HG03469 (cell line): Measurements from ENCODE around the gene EIF4G1.
A peak's percentile ranks its signal among the peaks of the same experiment; 100 is the strongest.
"Not testable (repeated sequence)": the region's sequence is repeated elsewhere in the genome, so short reads cannot be mapped to it uniquely, and the experiment has no call there.

Experiments used
- ATAC-seq: cut with Tn5 transposase; IDR thresholded peaks from one replicate; pipeline ENCODE4 v1.9.1; 2021; ENCODE audit warnings: mild to moderate bottlenecking, moderate library complexity, moderate number of reproducible peaks; ENCODE audit not compliant: unreplicated experiment

The EIF4G1 gene

GRCh38 chr3:184314363-184314699, at the start of gene EIF4G1:
Gene EIF4G1 (plus strand): TSS chr3:184314606. CDS start chr3:184315797, 1,191 bp downstream.
- ATAC-seq = peak; percentile 82

DNA sequence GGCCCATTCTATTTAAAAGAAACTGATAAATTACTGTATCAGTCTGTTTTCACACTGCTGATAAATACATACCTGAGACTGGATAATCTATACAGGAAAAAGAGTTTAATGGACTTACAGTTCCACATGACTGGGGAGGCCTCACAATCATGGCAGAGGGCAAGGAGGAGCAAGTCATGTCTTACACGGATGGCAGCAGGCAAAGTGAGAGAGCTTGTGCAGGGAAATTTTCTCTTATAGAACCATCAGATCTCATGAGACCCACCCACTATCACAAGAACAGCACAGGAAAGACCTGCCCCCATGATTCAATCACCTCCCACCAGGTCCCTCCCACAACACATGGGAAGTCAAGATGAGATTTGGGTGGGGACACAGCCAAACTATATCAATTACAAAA, 47.2 kb upstream of the EIF4G1 start:
- not testable (repeated sequence) for ATAC-seq

GRCh38 chr3:184272269-184272668, 42.1 kb upstream of the EIF4G1 start:
- ATAC-seq = no peak

- no peak for ATAC-seq
Observed at GRCh38 chr3:184275381-184275701, 39.1 kb upstream of the EIF4G1 start.

DNA sequence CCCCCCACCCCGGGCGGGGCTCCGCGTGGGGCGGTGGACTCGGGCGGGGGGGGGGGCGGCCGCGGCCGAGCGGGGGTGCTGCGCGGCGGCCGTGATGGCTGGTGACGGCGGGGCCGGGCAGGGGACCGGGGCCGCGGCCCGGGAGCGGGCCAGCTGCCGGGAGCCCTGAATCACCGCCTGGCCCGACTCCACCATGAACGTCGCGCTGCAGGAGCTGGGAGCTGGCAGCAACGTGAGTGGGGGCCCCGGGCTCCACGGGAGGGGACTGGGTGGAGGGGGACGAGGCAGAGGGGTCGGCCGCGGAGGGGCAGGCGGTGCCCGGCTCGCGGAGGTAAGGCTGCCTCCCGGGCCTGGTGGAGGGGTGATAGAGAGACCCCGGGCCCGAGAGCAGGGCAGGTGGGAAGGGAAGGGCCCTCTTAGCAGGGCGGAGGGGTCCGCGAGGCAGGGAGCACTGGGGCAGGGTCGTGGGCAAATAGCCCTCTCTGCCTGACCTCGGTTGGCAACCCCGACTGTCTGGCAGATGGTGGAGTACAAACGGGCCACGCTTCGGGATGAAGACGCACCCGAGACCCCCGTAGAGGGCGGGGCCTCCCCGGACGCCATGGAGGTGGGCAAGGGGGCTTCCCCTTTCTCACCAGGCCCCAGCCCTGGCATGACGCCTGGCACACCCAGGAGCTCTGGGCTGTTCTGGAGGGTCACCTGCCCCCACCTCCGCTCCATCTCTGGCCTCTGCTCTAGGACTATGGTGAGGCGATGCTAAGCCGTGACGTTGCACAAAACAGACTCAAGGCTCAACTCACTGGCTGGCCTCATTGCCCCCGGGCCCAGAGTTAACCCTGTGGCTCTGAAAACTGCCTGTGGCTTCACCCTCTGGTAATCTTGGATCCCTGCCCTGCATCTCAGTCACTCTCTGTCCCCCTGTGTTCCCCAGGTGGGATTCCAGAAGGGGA, 38.2 kb upstream of the EIF4G1 start, which contains the start of gene ECE2:
Gene ECE2, plus strand, starts transcription at position 62 of the 950 bp plus-strand sequence. Its CDS starts 132 bp downstream, at position 194.
- no peak for ATAC-seq

- ATAC-seq = no peak
Observed at GRCh38 chr3:184277366-184277765, 37.0 kb upstream of the EIF4G1 start.

GRCh38 chr3:184282941-184283340, 31.5 kb upstream of the EIF4G1 start:
- no peak for ATAC-seq

DNA sequence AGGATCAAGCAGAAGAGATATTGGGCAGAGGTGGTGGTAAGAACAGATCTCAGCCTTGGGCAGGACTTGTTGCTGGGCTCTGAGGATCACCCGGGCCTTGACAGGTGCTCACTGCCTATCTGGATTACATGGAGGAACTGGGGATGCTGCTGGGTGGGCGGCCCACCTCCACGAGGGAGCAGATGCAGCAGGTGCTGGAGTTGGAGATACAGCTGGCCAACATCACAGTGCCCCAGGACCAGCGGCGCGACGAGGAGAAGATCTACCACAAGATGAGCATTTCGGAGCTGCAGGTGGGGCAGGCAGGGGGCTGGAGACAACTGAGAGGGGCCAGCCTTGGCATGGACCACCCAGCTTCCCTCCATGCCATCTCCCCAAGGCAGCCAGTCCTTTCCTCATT, 30.7 kb upstream of the EIF4G1 start:
- no peak for ATAC-seq

- no peak for ATAC-seq
Observed at GRCh38 chr3:184284696-184285095, 29.7 kb upstream of the EIF4G1 start.

DNA sequence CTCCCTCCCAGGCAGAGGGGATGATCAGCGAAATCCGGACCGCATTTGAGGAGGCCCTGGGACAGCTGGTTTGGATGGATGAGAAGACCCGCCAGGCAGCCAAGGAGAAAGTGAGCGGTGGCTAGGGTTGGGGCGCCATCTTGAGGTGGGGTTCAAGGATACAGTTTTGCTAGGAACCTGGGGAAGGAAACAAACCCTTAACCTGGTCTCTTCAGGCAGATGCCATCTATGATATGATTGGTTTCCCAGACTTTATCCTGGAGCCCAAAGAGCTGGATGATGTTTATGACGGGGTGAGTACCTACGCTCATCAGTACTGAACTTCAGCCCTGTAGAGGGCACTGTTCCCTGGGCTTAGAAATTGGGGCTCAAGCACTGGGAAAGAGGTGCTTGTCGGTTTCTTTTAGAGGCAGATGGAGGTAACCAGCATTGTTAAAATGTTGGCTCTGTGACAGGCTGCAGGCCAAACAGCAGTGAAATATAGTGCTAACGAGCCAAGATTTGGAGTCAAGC, 24.9 kb upstream of the EIF4G1 start:
- no peak for ATAC-seq

GRCh38 chr3:184290331-184290730, 24.1 kb upstream of the EIF4G1 start:
- ATAC-seq = no peak

GRCh38 chr3:184291044-184291737, 23.2 kb upstream of the EIF4G1 start:
- no peak for ATAC-seq

DNA sequence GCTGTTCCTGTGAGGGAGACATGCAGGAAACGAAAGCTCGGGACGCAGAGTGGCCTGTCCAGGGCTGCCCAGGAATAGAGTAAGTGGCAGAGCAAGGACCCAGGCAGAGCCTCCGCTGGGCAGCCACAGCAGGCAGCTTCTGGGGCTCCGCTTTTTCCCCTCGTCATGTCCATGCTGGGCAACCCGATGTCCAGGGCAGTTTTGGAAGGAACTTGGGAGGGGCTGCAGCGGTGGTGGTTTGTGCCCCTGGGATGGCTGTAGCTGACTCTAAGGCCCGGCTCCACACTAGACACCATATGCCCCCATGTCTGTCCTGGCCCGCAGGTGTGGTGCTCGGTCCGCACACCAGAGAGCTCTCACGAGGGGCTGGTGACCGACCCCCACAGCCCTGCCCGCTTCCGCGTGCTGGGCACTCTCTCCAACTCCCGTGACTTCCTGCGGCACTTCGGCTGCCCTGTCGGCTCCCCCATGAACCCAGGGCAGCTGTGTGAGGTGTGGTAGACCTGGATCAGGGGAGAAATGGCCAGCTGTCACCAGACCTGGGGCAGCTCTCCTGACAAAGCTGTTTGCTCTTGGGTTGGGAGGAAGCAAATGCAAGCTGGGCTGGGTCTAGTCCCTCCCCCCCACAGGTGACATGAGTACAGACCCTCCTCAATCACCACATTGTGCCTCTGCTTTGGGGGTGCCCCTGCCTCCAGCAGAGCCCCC, 22.5 kb upstream of the EIF4G1 start:
- ATAC-seq = no peak

- no peak for ATAC-seq
Observed at GRCh38 chr3:184295771-184296170, 18.6 kb upstream of the EIF4G1 start.

GRCh38 chr3:184296616-184297015, 17.8 kb upstream of the EIF4G1 start:
- ATAC-seq = no peak

DNA sequence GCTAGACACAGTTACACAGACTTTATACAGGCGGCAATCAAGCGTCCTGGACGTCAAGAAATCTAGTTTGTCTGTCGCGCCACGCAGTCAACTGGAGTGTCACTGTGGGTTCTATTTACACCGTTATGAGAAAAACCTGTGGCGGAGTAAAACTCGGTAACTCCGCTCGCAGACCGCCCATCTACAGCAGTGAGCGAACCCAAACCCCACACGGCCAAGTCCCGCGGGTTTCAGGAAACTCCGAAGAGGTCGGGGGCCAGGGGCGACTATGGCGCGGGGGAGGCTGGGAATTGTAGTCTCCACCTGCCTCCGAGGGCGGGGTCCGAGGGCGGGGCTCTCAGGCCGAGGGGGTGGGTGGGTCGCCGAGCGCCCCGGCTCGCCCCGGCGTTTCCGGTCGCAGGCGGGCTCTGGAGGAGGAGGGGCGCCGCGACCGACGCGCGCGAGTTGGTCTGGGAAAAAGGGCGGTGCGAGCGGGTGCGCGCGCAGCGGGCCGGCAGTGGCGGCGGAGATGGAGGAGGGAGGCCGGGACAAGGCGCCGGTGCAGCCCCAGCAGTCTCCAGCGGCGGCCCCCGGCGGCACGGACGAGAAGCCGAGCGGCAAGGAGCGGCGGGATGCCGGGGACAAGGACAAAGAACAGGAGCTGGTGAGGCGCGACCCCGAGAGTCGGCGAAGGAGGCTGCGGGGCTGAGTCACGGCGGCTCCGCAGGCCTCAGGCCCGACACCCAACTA, 15.5 kb upstream of the EIF4G1 start, which contains the start of gene PSMD2:
Gene PSMD2, plus strand, starts transcription at position 483 of the 729 bp plus-strand sequence. Its CDS starts 26 bp downstream, at position 509.
- peak; percentile 79 for ATAC-seq

DNA sequence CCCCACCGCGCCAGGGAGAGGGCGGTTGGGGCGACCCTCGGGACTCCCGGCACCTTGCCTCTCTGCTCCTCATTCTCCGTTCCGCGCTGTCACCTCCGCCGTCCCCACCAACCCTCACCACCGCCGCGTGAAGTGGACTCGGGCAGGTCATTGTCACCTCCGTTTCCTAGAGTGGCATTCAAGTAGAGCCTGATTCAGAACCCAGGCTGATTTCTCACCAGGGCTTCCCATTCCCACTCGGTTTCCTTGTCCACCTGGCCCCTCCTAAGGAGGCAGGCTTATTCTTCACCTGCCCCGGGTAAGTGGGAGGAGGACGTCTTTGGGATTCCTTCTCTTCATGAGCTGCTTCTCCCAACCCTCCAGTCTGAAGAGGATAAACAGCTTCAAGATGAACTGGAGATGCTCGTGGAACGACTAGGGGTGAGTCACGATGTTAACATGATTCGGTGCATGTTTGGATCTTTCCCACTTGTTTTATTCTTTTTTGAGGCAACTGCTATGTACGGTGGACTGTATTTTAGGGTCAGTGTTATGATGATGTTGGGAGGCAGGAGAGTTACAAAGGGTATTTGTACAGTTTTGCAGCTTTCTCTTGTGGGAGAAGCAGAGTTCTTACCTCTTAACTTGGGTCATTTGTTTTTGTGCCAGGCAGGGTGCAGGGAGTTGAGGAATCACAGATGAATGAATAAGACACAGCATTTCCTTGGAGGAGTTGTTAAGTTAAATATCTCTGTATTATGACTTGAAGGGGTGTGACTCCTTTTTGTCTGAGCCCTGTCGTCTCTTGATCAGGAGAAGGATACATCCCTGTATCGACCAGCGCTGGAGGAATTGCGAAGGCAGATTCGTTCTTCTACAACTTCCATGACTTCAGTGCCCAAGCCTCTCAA, 14.7 kb upstream of the EIF4G1 start:
- no peak for ATAC-seq

- ATAC-seq = no peak
Observed at GRCh38 chr3:184300378-184300720, 14.1 kb upstream of the EIF4G1 start.

- ATAC-seq = no peak
Observed at GRCh38 chr3:184305577-184305976, 8.8 kb upstream of the EIF4G1 start.
